HG03064 (cell line): Measurements from ENCODE around the gene MX2.
"Not testable (repeated sequence)": the region's sequence is repeated elsewhere in the genome, so short reads cannot be mapped to it uniquely, and the experiment has no call there.

Experiments used
- ATAC-seq: cut with Tn5 transposase; IDR thresholded peaks from one replicate; pipeline ENCODE4 v1.9.1; 2021; ENCODE audit warnings: low read depth; ENCODE audit not compliant: unreplicated experiment

The MX2 gene

GRCh38 chr21:41333752-41334151, 28.1 kb upstream of the MX2 start:
- ATAC-seq, result no peak

- no peak for ATAC-seq
These were observed 24.3 kb upstream of the MX2 start for GRCh38 chr21:41337515-41337914.

- no peak for ATAC-seq
These were observed 23.4 kb upstream of the MX2 start for GRCh38 chr21:41338455-41338854.

GRCh38 chr21:41342035-41342434, 19.8 kb upstream of the MX2 start:
- no peak for ATAC-seq

- ATAC-seq, result no peak
These were observed 17.7 kb upstream of the MX2 start for GRCh38 chr21:41344146-41344545.

GRCh38 chr21:41345356-41345755, 16.5 kb upstream of the MX2 start:
- ATAC-seq, result no peak

GRCh38 chr21:41345934-41346685, 15.7 kb upstream of the MX2 start:
- ATAC-seq, result no peak

GRCh38 chr21:41346758-41347157, 15.1 kb upstream of the MX2 start:
- ATAC-seq, result no peak

GRCh38 chr21:41348434-41348833, 13.4 kb upstream of the MX2 start:
- ATAC-seq, result no peak

- ATAC-seq, result no peak
These were observed 12.7 kb upstream of the MX2 start for GRCh38 chr21:41349126-41349525.

GRCh38 chr21:41349619-41350390, 12.0 kb upstream of the MX2 start:
- ATAC-seq, result no peak

GRCh38 chr21:41350436-41351155, 11.2 kb upstream of the MX2 start:
- no peak for ATAC-seq

- no peak for ATAC-seq
These were observed 4.3 kb upstream of the MX2 start for GRCh38 chr21:41357546-41357945.

GRCh38 chr21:41358193-41359166, 3.3 kb upstream of the MX2 start:
- ATAC-seq, result no peak

GRCh38 chr21:41359286-41359685, 2.5 kb upstream of the MX2 start:
- no peak for ATAC-seq

- not testable (repeated sequence) for ATAC-seq
These were observed 2.1 kb upstream of the MX2 start for GRCh38 chr21:41359754-41360071.

GRCh38 chr21:41360072-41360821, 1.6 kb upstream of the MX2 start:
- ATAC-seq, result no peak

GRCh38 chr21:41361053-41361785, 608 bp upstream of the MX2 start:
- ATAC-seq, result no peak
